DND-41 (cell line): Measurements from ENCODE around the gene SLC12A5.

ENCODE experiments used
- ATAC-seq: fragments of 200-7000 bp; cut with Tn5 transposase; 3 replicates; pipeline ENCODE4 v1.9.1; 2021; ENCODE audit warnings: low read depth; ENCODE audit not compliant: insufficient read depth
- DNase-seq: peaks from one replicate; pipeline ENCODE4 v3.0.0-alpha.2; 2020
- H2AFZ ChIP-seq: 2 replicates; pipeline ENCODE4 v1.6.0; 2012; ENCODE audit warnings: low read depth, low read length
- H3K27ac ChIP-seq: 2 replicates; pipeline ENCODE4 v1.5.1; 2012; ENCODE audit warnings: low read length, inconsistent platforms
- H3K27me3 ChIP-seq: fragments of 200-600 bp; sonication (generic); 2 replicates; pipeline ENCODE4 v1.6.0; 2012; ENCODE audit warnings: low read length, mild to moderate bottlenecking, inconsistent platforms; ENCODE audit not compliant: insufficient read depth, poor library complexity
- H3K36me3 ChIP-seq: 2 replicates; pipeline ENCODE4 v1.5.1; 2012; ENCODE audit warnings: low read length, inconsistent platforms; ENCODE audit not compliant: insufficient read depth
- H3K4me1 ChIP-seq: 2 replicates; pipeline ENCODE4 v1.5.1; 2012; ENCODE audit warnings: mild to moderate bottlenecking, low read length; ENCODE audit not compliant: insufficient read depth
- H3K4me2 ChIP-seq: 2 replicates; pipeline ENCODE4 v1.6.0; 2012; ENCODE audit warnings: mild to moderate bottlenecking, moderate library complexity, low read length, inconsistent platforms; ENCODE audit not compliant: insufficient read depth
- H3K4me3 ChIP-seq, 2 experiments: fragments of 200-600 bp in 1 of 2; shearing (Covaris generic) in 1 of 2; 2 replicates each; pipeline ENCODE4 v1.5.1; 2012 to 2016; ENCODE audit warnings: inconsistent platforms in 2 of 2, low read length in 2 of 2, mild to moderate bottlenecking in 2 of 2, low read depth in 1 of 2, moderate library complexity in 1 of 2
- H3K79me2 ChIP-seq: 2 replicates; pipeline ENCODE4 v1.6.0; 2012; ENCODE audit warnings: low read length, inconsistent platforms; ENCODE audit not compliant: insufficient read depth
- H3K9ac ChIP-seq: 2 replicates; pipeline ENCODE4 v1.6.0; 2012; ENCODE audit warnings: low read depth, mild to moderate bottlenecking, inconsistent platforms, low read length, moderate library complexity
- H3K9me3 ChIP-seq: 2 replicates; pipeline ENCODE4 v1.5.1; 2012; ENCODE audit warnings: low read length, moderate library complexity, mild to moderate bottlenecking, inconsistent platforms; ENCODE audit not compliant: insufficient read depth, severe bottlenecking
- H4K20me1 ChIP-seq: 2 replicates; pipeline ENCODE4 v1.6.0; 2012; ENCODE audit warnings: low read length; ENCODE audit not compliant: insufficient read depth
- CTCF ChIP-seq: IDR thresholded peaks from 2 replicates; pipeline ENCODE4 v1.5.1; 2012; ENCODE audit warnings: borderline replicate concordance, low read length, moderate library complexity, mild to moderate bottlenecking; ENCODE audit not compliant: poor library complexity, severe bottlenecking; ENCODE audit errors: extremely low read depth
- EZH2 ChIP-seq: IDR thresholded peaks from 3 replicates; pipeline ENCODE4 v1.6.1; 2012; ENCODE audit warnings: borderline replicate concordance, low read depth, mild to moderate bottlenecking, moderate library complexity, low read length, inconsistent platforms; ENCODE audit not compliant: severe bottlenecking

SLC12A5 gene

GRCh38 chr20:46087161-46087560, 58.1 kb downstream of the SLC12A5 start:
- Histone ChIP-seq H3K27me3 (no peaks in the 10 kb centered on the region), H4K20me1 (peaks cover 70% of the 10 kb centered on the region), H3K9me3 (no peaks in the 10 kb centered on the region), H3K36me3 (peaks cover 18% of the 10 kb centered on the region), H3K9ac (peak overlapping the region; percentile 22), H2AFZ (no peak overlapping the region), H3K4me2 (peak overlapping the region; percentile 87), H3K4me1 (peaks cover 48% of the 10 kb centered on the region), H3K27ac (no peak overlapping the region), H3K4me3 (peak overlapping the region in 1 of 2 experiments; percentile 12; a peak in 1 of 4 replicates), H3K79me2 (peaks cover 75% of the 10 kb centered on the region)
- ATAC-seq (no peak), DNase-seq (no peak)
- TF ChIP-seq EZH2 (no peak), CTCF (peak; percentile 56)

GRCh38 chr20:46088409-46089166, 59.6 kb downstream of the SLC12A5 start:
- peak overlapping the region; percentile 99 for H3K27ac ChIP-seq
- DNase-seq (peak; percentile 22), ATAC-seq (peak; percentile 10; the same call in 1 of the 3 replicates)
- H3K9ac ChIP-seq, result peak overlapping the region; percentile 99
- peaks cover 48% of the 10 kb centered on the region for H3K4me1 ChIP-seq
- no peak for TF ChIP-seq EZH2
- no peak for TF ChIP-seq CTCF
- H3K36me3 ChIP-seq, result peaks cover 18% of the 10 kb centered on the region
- H3K9me3 ChIP-seq, result no peaks in the 10 kb centered on the region
- H3K79me2 ChIP-seq, result peaks cover 61% of the 10 kb centered on the region
- H4K20me1 ChIP-seq, result peaks cover 56% of the 10 kb centered on the region
- H3K27me3 ChIP-seq, result no peaks in the 10 kb centered on the region
- H3K4me2 ChIP-seq, result peak overlapping the region; percentile 87
- peak overlapping the region; percentile 84 for H2AFZ ChIP-seq
- H3K4me3 ChIP-seq, result peak overlapping the region; percentile 83 to 97

- H3K4me1 ChIP-seq, result peaks cover 48% of the 10 kb centered on the region
- H3K9me3 ChIP-seq, result no peaks in the 10 kb centered on the region
- H2AFZ ChIP-seq, result peak overlapping the region; percentile 84
- peak overlapping the region; percentile 99 for H3K9ac ChIP-seq
- peak; percentile 50 for ATAC-seq
- H3K36me3 ChIP-seq, result peaks cover 18% of the 10 kb centered on the region
- H3K27me3 ChIP-seq, result no peaks in the 10 kb centered on the region
- TF ChIP-seq EZH2 (no peak), CTCF (no peak)
- H3K27ac ChIP-seq, result peak overlapping the region; percentile 99
- DNase-seq, result no peak
- peaks cover 52% of the 10 kb centered on the region for H4K20me1 ChIP-seq
- peak overlapping the region; percentile 87 for H3K4me2 ChIP-seq
- peak overlapping the region; percentile 83 to 97 for H3K4me3 ChIP-seq
- H3K79me2 ChIP-seq, result peaks cover 56% of the 10 kb centered on the region
These were observed 60.1 kb downstream of the SLC12A5 start for GRCh38 chr20:46089167-46089416.
